Epidermal melanocyte (primary cell): Measurements from ENCODE around the gene PPARG.
"Not testable (repeated sequence)": the region's sequence is repeated elsewhere in the genome, so short reads cannot be mapped to it uniquely, and the experiment has no call there.

Source experiments
- DNase-seq: peaks from one replicate; pipeline ENCODE4 v3.0.0; 2011; ENCODE audit warnings: low spot score; ENCODE audit not compliant: insufficient read length

Gene PPARG

GRCh38 chr3:12458901-12459300, 170.0 kb downstream of the PPARG start:
- no peak for DNase-seq

- DNase-seq, result no peak
These were observed 171.3 kb downstream of the PPARG start for GRCh38 chr3:12460127-12460526.

GRCh38 chr3:12461097-12461649, 172.3 kb downstream of the PPARG start:
- DNase-seq, result no peak

- DNase-seq, result no peak
These were observed 173.5 kb downstream of the PPARG start for GRCh38 chr3:12462159-12462947.

- DNase-seq, result no peak
These were observed 174.8 kb downstream of the PPARG start for GRCh38 chr3:12463686-12464085.

- no peak for DNase-seq
These were observed 175.3 kb downstream of the PPARG start for GRCh38 chr3:12464181-12464580.

GRCh38 chr3:12465151-12465835, 176.4 kb downstream of the PPARG start:
- no peak for DNase-seq

GRCh38 chr3:12465836-12466225, 177.0 kb downstream of the PPARG start:
- no peak for DNase-seq

- no peak for DNase-seq
These were observed 178.9 kb downstream of the PPARG start for GRCh38 chr3:12467746-12468145.

GRCh38 chr3:12468276-12468675, 179.4 kb downstream of the PPARG start:
- DNase-seq, result no peak

GRCh38 chr3:12468757-12469156, 179.9 kb downstream of the PPARG start:
- no peak for DNase-seq

- DNase-seq, result not testable (repeated sequence)
These were observed 180.4 kb downstream of the PPARG start for GRCh38 chr3:12469222-12469621.

- DNase-seq, result no peak
These were observed 181.2 kb downstream of the PPARG start for GRCh38 chr3:12470111-12470510.

GRCh38 chr3:12470680-12471079, 181.8 kb downstream of the PPARG start:
- no peak for DNase-seq

GRCh38 chr3:12471241-12471640, 182.4 kb downstream of the PPARG start:
- DNase-seq, result no peak

GRCh38 chr3:12472000-12472610, 183.2 kb downstream of the PPARG start:
- no peak for DNase-seq

GRCh38 chr3:12472796-12473195, 183.9 kb downstream of the PPARG start:
- no peak for DNase-seq

- DNase-seq, result no peak
These were observed 184.6 kb downstream of the PPARG start for GRCh38 chr3:12473511-12473910.

GRCh38 chr3:12476238-12476897, 187.5 kb downstream of the PPARG start:
- no peak for DNase-seq

- DNase-seq, result no peak
These were observed 188.4 kb downstream of the PPARG start for GRCh38 chr3:12477256-12477655.

- no peak for DNase-seq
These were observed 189.5 kb downstream of the PPARG start for GRCh38 chr3:12478326-12478725.

GRCh38 chr3:12479198-12479597, 190.3 kb downstream of the PPARG start:
- DNase-seq, result not testable (repeated sequence)
